SK-N-SH treated with all-trans-retinoic acid at 6 μM for 48 hours (cell line): ENCODE measurements around the gene CPD.

ENCODE experiments used
- ATAC-seq: fragments of 200-7000 bp; cut with Tn5 transposase; 3 replicates; pipeline ENCODE4 v1.9.1; 2020; ENCODE audit warnings: mild to moderate bottlenecking, moderate library complexity
- ARNTL ChIP-seq: fragments of 450-650 bp; formaldehyde crosslinking; IDR thresholded peaks from 2 replicates; pipeline ENCODE4 v1.5.0; 2020; ENCODE audit warnings: low read depth, mild to moderate bottlenecking, moderate library complexity, borderline replicate concordance
- ESRRG ChIP-seq: fragments of 250-450 bp; sonication (Bioruptor Pico); IDR thresholded peaks from 2 replicates; pipeline ENCODE4 v1.6.1; 2021; ENCODE audit warnings: mild to moderate bottlenecking
- GLIS3 ChIP-seq: fragments of 250-450 bp; sonication (Bioruptor Pico); IDR thresholded peaks from 2 replicates; pipeline ENCODE4 v1.5.0; 2020; ENCODE audit warnings: mild to moderate bottlenecking, moderate library complexity
- ISL1 ChIP-seq: fragments of 250-450 bp; sonication (Bioruptor Pico); IDR thresholded peaks from 2 replicates; pipeline ENCODE4 v2.1.2; 2022; ENCODE audit warnings: mild to moderate bottlenecking, moderate library complexity
- PPARA ChIP-seq: fragments of 250-450 bp; sonication (Bioruptor Pico); IDR thresholded peaks from 2 replicates; pipeline ENCODE4 v1.5.0; 2020; ENCODE audit warnings: mild to moderate bottlenecking, borderline replicate concordance
- TCF4 ChIP-seq: fragments of 250-450 bp; sonication (Bioruptor Pico); IDR thresholded peaks from 2 replicates; pipeline ENCODE4 v1.8.0; 2021; ENCODE audit warnings: mild to moderate bottlenecking, moderate library complexity, borderline replicate concordance
- TOX ChIP-seq: fragments of 250-450 bp; sonication (Bioruptor Pico); IDR thresholded peaks from 2 replicates; pipeline ENCODE4 v1.8.0; 2021; ENCODE audit warnings: mild to moderate bottlenecking, moderate library complexity, borderline replicate concordance
- ZC3H10 ChIP-seq: fragments of 250-450 bp; sonication (Bioruptor Pico); IDR thresholded peaks from 2 replicates; pipeline ENCODE4 v1.5.1; 2021; ENCODE audit warnings: mild to moderate bottlenecking, moderate library complexity
- ZFP3 ChIP-seq: fragments of 250-450 bp; sonication (Bioruptor Pico); IDR thresholded peaks from 2 replicates; pipeline ENCODE4 v1.5.0; 2020; ENCODE audit warnings: mild to moderate bottlenecking, moderate library complexity
- ZFP30 ChIP-seq: fragments of 450-650 bp; formaldehyde crosslinking; IDR thresholded peaks from 2 replicates; pipeline ENCODE4 v1.5.0; 2022; ENCODE audit warnings: mild to moderate bottlenecking, moderate library complexity
- ZNF565 ChIP-seq: fragments of 450-650 bp; formaldehyde crosslinking; conservative IDR thresholded peaks from 2 replicates; pipeline ENCODE4 v1.5.0; 2020; ENCODE audit warnings: low read depth, mild to moderate bottlenecking, moderate library complexity
- ZNF70 ChIP-seq: fragments of 450-650 bp; formaldehyde crosslinking; IDR thresholded peaks from 2 replicates; pipeline ENCODE4 v1.5.0; 2020; ENCODE audit warnings: mild to moderate bottlenecking, moderate library complexity
- TF ChIP-seq, protein P1 (sequence below): fragments of 250-450 bp; sonication (Bioruptor Pico); IDR thresholded peaks from 2 replicates; pipeline ENCODE4 v1.5.1; 2020; ENCODE audit warnings: low read depth, mild to moderate bottlenecking, moderate library complexity
- TF ChIP-seq, protein P2 (sequence below): fragments of 250-450 bp; sonication (Bioruptor Pico); IDR thresholded peaks from 2 replicates; pipeline ENCODE4 v1.8.0; 2021; ENCODE audit warnings: low read depth, mild to moderate bottlenecking, moderate library complexity, borderline replicate concordance
- TF ChIP-seq, protein P3 (sequence below): fragments of 250-450 bp; sonication (Bioruptor Pico); IDR thresholded peaks from 2 replicates; pipeline ENCODE4 v1.5.1; 2021; ENCODE audit warnings: mild to moderate bottlenecking, moderate library complexity
- TF ChIP-seq, protein P4 (sequence below): fragments of 250-450 bp; sonication (Bioruptor Pico); IDR thresholded peaks from 2 replicates; pipeline ENCODE4 v1.8.0; 2020; ENCODE audit warnings: mild to moderate bottlenecking, moderate library complexity, borderline replicate concordance

Gene CPD

DNA sequence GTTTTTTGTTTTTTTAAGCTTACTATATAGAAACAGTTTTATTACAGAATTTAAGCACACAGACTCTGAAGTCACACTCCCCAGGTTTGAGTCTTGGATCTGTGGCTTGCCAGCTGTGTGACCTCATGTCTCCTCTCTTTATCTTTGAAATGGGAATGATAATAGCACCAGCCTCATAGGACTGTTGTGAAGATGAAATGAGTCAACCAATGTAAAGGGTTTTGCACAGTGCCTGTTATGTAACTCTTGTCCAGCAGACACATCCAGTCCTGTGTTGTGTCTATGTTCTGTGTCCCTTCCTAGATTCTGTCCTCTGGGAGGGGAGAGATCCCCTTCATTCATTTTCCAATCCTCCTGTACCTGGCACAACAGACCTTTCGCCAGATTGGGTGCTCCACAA, 3.1 kb upstream of the CPD start:
- no peak for ATAC-seq

DNA sequence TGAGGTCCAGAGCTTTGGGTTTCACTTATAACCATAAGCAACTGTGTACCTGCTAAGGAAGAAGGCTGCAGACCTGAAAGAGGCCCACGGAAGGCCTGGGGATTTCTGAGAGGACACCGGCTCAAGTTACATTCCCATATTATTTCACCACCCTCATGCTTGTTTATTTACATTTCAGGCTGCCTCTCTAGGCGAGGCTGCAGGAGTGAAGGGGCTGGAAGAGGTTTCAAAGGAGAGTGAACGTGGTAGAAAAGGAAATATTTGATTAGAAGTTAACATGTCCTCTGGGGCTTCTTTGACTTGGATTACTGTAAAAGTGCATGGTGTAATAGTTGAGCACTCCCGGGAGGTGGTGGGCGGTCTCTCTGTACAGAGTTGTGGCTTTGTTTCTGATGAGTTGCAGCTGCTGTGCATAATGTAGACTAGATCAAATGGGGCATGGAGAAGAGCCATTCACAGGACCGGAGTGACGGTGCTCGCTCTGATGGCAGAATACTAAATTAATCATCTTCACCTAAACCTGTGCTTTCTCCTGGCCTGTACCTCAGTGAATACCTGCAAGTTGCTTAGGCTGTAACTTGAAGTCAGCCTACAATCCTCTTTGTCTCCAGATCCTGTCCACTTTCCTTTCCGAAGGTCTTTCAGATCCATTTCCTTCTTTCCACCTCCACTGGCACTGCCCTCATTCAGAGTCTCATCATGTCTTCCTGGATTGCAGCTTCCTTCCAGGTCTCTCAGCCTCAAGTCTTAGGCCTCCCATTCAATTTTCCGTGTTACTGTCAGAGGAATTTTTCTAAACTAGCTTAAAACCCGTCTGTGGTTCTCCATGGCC, 1.9 kb upstream of the CPD start:
- TF ChIP-seq ZNF565 (CRISPR knock-in tag) (no peak), ZFP30 (CRISPR knock-in tag) (no peak), ZNF70 (CRISPR knock-in tag) (no peak), TCF4 (CRISPR knock-in tag) (no peak)
- TF ChIP-seq, protein P1, sequence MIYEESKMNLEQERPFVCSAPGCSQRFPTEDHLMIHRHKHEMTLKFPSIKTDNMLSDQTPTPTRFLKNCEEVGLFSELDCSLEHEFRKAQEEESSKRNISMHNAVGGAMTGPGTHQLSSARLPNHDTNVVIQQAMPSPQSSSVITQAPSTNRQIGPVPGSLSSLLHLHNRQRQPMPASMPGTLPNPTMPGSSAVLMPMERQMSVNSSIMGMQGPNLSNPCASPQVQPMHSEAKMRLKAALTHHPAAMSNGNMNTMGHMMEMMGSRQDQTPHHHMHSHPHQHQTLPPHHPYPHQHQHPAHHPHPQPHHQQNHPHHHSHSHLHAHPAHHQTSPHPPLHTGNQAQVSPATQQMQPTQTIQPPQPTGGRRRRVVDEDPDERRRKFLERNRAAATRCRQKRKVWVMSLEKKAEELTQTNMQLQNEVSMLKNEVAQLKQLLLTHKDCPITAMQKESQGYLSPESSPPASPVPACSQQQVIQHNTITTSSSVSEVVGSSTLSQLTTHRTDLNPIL (CRISPR knock-in tag) = no peak
- TF ChIP-seq, protein P2, sequence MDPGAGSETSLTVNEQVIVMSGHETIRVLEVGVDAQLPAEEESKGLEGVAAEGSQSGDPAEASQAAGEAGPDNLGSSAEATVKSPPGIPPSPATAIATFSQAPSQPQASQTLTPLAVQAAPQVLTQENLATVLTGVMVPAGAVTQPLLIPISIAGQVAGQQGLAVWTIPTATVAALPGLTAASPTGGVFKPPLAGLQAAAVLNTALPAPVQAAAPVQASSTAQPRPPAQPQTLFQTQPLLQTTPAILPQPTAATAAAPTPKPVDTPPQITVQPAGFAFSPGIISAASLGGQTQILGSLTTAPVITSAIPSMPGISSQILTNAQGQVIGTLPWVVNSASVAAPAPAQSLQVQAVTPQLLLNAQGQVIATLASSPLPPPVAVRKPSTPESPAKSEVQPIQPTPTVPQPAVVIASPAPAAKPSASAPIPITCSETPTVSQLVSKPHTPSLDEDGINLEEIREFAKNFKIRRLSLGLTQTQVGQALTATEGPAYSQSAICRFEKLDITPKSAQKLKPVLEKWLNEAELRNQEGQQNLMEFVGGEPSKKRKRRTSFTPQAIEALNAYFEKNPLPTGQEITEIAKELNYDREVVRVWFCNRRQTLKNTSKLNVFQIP (CRISPR knock-in tag) = no peak
- ATAC-seq = no peak

More for the DNA sequence above, 3.1 kb upstream of the CPD start:
- TF ChIP-seq, protein P2 (CRISPR knock-in tag) = no peak
- TF ChIP-seq ESRRG = no peak

DNA sequence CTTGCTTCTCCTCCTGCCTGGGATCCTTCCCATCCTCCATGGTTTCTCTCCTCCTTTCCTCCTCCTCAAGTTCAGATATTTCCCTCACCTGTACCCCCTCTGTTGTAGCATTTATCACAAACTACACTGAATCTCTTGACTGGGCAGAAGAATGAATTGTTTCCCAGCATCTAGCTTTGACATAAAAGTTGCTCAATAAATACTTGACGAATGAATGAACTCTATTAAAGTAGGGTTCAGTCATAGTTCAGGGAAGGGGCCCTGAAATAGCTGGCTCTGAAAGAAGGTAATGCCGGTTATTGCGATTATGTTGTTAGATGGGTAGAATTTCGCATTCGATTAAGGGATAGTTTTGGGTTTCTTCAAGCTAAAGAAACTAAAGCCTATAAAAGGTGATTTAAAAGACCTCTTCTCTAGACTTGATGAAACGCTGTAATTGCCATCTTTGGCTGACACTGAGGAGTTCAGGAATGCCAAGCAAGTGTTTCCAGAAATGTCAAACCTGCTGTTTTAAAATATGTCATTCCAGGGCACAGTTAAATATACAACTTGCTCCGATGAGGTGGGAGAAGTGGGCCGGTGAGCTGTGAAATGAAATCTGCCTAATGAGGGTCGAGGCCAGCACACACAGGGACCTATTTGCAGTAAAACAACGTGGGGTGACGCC, 1.0 kb upstream of the CPD start:
- ATAC-seq = no peak
- TF ChIP-seq ZFP30 (CRISPR knock-in tag) = no peak
- no peak for TF ChIP-seq TOX (CRISPR knock-in tag)
- TF ChIP-seq ZFP3 (CRISPR knock-in tag) = no peak
- TF ChIP-seq ARNTL (CRISPR knock-in tag) = no peak
- TF ChIP-seq ZNF565 (CRISPR knock-in tag) = no peak
- TF ChIP-seq ISL1 (CRISPR knock-in tag) = no peak
- no peak for TF ChIP-seq GLIS3 (CRISPR knock-in tag)
- TF ChIP-seq, protein P3, sequence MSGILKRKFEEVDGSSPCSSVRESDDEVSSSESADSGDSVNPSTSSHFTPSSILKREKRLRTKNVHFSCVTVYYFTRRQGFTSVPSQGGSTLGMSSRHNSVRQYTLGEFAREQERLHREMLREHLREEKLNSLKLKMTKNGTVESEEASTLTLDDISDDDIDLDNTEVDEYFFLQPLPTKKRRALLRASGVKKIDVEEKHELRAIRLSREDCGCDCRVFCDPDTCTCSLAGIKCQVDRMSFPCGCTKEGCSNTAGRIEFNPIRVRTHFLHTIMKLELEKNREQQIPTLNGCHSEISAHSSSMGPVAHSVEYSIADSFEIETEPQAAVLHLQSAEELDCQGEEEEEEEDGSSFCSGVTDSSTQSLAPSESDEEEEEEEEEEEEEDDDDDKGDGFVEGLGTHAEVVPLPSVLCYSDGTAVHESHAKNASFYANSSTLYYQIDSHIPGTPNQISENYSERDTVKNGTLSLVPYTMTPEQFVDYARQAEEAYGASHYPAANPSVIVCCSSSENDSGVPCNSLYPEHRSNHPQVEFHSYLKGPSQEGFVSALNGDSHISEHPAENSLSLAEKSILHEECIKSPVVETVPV (CRISPR knock-in tag) = no peak
- TF ChIP-seq ZC3H10 = no peak
- TF ChIP-seq, protein P1 (CRISPR knock-in tag) = no peak

DNA sequence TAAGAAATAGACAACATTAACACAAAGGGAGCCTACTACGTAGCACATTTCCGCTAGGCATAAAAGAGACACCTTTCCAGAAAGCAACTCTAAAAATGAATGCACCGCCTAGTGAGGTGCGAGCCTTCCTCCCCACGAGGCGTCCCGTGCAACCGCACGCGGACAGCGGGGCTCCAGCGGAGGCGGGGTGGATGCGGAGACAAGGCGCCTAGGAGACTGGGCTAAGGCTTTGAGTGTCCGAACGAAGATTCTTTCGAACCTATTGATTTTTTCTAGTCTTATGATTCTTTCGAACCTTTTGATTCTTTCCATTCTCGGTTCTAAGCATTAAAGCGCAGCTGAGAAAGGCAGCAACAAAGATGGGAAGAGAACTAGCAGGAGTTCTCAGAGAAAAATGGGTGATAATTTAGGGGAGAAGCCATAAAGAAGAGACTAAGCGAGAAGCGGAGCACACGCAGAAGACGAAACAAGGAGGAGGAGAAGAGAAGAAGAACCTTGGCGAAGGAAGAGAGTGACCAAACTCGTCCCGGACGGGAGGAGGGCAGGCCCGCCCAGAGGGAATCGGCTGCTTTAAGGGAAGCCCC, 394 bp upstream of the CPD start:
- no peak for ATAC-seq
- TF ChIP-seq, protein P4, sequence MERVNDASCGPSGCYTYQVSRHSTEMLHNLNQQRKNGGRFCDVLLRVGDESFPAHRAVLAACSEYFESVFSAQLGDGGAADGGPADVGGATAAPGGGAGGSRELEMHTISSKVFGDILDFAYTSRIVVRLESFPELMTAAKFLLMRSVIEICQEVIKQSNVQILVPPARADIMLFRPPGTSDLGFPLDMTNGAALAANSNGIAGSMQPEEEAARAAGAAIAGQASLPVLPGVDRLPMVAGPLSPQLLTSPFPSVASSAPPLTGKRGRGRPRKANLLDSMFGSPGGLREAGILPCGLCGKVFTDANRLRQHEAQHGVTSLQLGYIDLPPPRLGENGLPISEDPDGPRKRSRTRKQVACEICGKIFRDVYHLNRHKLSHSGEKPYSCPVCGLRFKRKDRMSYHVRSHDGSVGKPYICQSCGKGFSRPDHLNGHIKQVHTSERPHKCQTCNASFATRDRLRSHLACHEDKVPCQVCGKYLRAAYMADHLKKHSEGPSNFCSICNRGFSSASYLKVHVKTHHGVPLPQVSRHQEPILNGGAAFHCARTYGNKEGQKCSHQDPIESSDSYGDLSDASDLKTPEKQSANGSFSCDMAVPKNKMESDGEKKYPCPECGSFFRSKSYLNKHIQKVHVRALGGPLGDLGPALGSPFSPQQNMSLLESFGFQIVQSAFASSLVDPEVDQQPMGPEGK (CRISPR knock-in tag) = no peak
- TF ChIP-seq ZC3H10 = no peak
- TF ChIP-seq PPARA (CRISPR knock-in tag) = no peak
